Effector memory CD4-positive, alpha-beta T cell (primary cell): ENCODE measurements around the gene MRPL22.

Experiments used
- DNase-seq, 3 donors: peaks; one replicate each; pipeline ENCODE4 v3.0.0-alpha.2; 2020
- H3K27ac ChIP-seq: 2 replicates; pipeline ENCODE4 v1.7.0; 2013; ENCODE audit warnings: mild to moderate bottlenecking, low read length, moderate library complexity; ENCODE audit not compliant: insufficient read depth, poor library complexity, severe bottlenecking
- H3K27me3 ChIP-seq: replicated peaks from 2 replicates; pipeline ENCODE4 v1.7.0; 2013; ENCODE audit warnings: mild to moderate bottlenecking, low read length; ENCODE audit not compliant: insufficient read depth, control insufficient read depth, poor library complexity, severe bottlenecking
- H3K36me3 ChIP-seq: 2 replicates; pipeline ENCODE4 v1.7.0; 2013; ENCODE audit warnings: mild to moderate bottlenecking, low read length, moderate library complexity; ENCODE audit not compliant: control insufficient read depth, insufficient read depth
- H3K4me1 ChIP-seq: 2 replicates; pipeline ENCODE4 v1.7.0; 2013; ENCODE audit warnings: low read length, mild to moderate bottlenecking; ENCODE audit not compliant: control insufficient read depth, insufficient read depth, poor library complexity, severe bottlenecking
- H3K4me3 ChIP-seq: 2 replicates; pipeline ENCODE4 v1.7.0; 2013; ENCODE audit warnings: low read length, low read depth, mild to moderate bottlenecking; ENCODE audit not compliant: insufficient read depth, poor library complexity, severe bottlenecking
- H3K9me3 ChIP-seq: 2 replicates; pipeline ENCODE4 v1.7.0; 2013; ENCODE audit warnings: mild to moderate bottlenecking, low read length, moderate library complexity; ENCODE audit not compliant: control insufficient read depth

MRPL22 gene

DNA sequence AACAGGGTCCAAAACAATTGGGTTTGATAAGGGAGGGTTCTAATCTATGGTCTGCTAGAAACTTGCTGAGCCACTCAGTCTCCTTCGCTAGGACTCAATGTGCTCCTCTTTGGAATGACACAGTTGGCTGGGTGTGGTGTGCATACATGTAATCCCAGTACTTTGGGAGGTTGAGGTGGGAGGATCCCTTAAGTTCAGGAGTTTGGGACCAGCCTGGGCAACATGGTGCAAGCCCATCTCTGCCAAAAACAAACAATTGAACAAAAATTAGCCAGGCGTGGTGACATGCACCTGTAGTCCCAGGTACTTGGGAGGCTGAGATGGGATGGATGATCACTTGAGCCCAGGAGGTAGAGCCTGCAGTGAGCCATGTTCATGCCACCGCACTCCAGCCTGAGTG, 70.0 kb downstream of the MRPL22 start:
- no peak overlapping the region for H3K4me3 ChIP-seq
- H3K9me3 ChIP-seq: no peaks in the 10 kb centered on the region
- DNase-seq: no peak
- no peaks in the 10 kb centered on the region for H3K27me3 ChIP-seq
- no peaks in the 10 kb centered on the region for H3K36me3 ChIP-seq
- no peaks in the 10 kb centered on the region for H3K4me1 ChIP-seq
- no peak overlapping the region for H3K27ac ChIP-seq

DNA sequence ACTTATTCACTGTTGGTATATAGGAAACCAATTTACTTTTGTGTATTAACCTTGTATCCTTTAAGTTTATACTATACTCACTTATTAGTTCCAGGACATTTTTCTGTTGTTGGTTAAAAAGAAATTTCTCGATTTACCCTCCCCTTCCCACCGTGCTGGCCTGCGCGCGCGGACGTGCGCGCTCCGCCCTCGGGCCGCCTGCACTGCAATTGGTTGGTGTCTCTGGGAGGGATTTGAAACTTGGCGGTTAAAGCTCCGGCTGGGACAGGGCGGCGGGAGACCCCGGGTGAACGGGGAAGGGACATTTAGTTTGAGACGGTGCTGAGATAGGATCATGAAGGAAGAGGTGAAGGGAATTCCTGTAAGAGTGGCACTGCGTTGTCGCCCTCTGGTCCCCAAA, 72.7 kb downstream of the MRPL22 start, which contains the start of gene KIF4B:
TSS of gene KIF4B (plus strand) at position 230 of the 400 bp plus-strand sequence. CDS start at position 335, 105 bp downstream.
- H3K27me3 ChIP-seq: no peaks in the 10 kb centered on the region
- no peaks in the 10 kb centered on the region for H3K36me3 ChIP-seq
- H3K4me3 ChIP-seq: no peak within 1 kb of the TSS
- H3K27ac ChIP-seq: no peak within 1 kb of the TSS
- no peaks in the 10 kb centered on the region for H3K9me3 ChIP-seq
- no peaks in the 10 kb centered on the region for H3K4me1 ChIP-seq
- DNase-seq: no peak

DNA sequence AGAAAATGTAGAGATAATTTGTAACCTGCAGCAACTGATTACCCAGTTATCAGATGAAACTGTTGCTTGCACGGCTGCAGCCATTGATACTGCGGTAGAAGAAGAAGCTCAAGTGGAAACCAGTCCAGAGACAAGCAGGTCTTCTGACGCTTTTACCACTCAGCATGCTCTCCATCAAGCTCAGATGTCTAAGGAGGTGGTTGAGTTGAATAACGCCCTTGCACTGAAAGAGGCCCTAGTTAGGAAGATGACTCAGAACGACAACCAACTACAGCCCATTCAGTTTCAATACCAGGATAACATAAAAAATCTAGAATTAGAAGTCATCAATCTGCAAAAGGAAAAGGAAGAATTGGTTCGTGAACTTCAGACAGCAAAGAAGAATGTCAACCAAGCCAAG, 74.4 kb downstream of the MRPL22 start:
- Histone ChIP-seq H3K4me3 (no peak overlapping the region), H3K9me3 (no peaks in the 10 kb centered on the region), H3K4me1 (no peaks in the 10 kb centered on the region), H3K27me3 (no peaks in the 10 kb centered on the region), H3K36me3 (no peaks in the 10 kb centered on the region), H3K27ac (no peak overlapping the region)
- DNase-seq: no peak

DNA sequence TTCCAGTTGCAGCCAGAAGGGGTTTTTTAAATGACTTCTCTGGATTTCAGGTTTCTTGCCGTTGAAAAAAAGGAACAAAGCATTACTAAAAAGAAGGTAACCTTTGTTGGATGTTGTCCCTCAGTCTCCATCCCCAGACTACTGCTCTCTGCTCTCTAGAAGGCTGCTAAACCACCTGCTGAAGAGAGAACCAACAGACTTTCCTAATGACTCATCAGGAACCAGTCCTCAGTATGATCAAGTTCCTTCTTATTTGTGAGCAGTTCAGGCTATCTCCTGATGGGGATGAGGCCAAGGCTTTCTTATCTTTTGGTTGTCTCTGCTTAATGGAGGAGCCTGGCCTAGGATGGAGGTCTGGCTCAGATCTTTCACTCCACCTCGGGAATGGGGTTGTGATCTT, 76.7 kb downstream of the MRPL22 start:
- H3K4me1 ChIP-seq: no peaks in the 10 kb centered on the region
- DNase-seq: no peak
- H3K27me3 ChIP-seq: no peaks in the 10 kb centered on the region
- no peaks in the 10 kb centered on the region for H3K9me3 ChIP-seq
- H3K4me3 ChIP-seq: no peak overlapping the region
- no peak overlapping the region for H3K27ac ChIP-seq
- H3K36me3 ChIP-seq: no peaks in the 10 kb centered on the region
